GM18870 (cell line): ENCODE data around the gene ACTL8.

Experiments used
- ATAC-seq: cut with Tn5 transposase; IDR thresholded peaks from one replicate; pipeline ENCODE4 v1.9.1; 2021; ENCODE audit warnings: moderate library complexity; ENCODE audit not compliant: unreplicated experiment

The ACTL8 gene

DNA sequence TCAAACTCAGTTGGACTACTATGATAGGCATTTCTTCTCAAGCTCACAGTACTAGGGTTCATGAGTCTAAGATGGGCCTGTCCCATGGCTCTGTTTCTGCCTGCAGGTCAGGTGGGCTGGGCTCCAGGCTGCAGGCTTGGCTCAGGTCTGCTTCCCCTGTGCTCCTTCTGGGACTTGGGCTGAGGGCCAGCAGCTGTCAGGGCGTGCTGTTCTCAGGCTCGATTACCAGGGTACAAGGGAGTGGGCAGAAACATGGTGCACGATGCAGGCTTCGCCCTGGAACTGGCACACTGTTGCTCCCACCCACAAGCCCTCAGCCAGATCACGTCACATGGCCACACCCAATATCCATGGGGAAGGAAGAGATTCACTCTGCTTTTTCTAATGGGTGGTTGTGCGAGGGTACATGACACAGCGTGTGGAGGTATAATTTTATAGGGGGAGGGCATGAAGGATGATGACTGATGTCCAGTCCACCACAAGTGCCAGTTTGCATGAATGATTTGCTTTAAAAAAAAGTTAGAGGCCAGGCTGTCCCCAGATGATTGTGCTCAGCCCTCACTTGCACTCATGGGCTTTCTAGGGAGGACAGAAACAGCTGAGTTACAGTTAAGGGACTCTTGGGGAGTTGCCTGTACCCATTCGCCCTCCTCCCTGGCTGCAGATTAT lies 118.0 kb downstream of the ACTL8 start:
- no peak for ATAC-seq

DNA sequence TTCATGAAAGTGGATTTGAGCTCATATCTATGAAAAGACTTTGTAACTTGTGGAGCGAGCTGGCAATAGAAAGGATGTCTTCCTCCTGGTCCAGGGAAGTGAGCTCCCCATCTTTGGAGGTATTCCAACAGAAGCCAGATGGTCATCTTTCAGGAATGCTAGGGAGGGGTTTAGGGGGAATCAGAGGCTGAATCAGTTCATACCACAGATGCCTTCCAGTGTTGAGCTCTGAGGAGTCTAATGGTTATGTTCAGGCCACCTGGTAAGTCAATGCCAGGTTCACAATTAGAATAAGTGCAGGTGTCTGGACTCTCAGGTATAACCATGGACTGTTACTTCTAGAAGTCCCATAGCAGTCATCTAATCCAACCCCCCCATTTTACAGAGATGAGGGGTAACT lies 119.1 kb downstream of the ACTL8 start:
- ATAC-seq, result no peak

DNA sequence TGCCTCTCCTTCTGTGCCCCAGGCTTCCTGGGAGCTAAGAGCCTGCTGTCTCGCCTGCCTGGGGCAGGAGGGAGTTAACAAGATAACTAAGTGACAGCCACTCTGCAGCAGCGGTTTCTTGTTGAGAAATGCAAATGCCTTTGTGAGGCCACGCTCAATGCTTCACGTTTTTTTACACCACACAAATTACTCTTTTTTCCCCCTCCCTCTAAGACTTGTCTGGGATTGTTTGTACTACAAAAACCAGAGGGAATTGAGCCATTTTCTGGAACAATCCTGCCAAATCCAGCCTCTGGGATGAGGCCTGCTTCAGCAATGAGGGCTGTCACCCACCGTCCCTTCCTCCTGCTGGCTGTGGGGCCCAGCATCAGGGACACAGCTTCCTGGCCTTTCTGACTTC lies 119.6 kb downstream of the ACTL8 start:
- no peak for ATAC-seq

DNA sequence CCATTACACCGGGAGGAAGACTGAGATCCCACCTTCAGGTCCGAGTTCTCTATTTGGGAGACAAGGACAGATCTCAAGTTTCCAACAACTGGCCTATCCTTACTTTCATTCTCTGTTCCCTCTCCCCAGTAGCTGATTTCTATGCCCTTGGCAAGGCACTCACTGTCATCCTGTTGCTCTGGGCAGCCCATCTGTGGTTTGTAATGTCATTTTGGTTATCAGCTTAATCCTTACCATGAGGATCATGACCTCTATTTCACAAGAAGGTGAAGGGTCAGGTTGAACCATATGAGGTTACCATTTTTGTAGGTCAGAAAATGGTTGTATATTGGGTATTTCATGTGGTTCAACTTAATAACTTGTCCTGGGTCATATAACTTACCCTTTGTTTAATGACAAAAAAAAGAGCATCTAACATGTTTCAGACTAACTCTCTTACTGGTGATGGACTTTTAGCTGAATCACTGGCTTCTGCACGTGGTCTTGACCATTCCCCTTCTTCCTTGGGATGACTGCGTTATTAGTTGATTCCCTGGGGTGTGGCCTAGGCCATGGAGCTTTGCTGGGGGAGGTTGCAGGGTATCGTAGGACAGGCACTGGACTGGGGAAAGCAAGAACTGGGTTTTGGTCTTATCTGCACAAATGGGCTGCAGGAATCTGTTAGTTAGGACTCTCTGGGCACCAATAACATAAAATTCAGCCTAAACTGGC lies 120.2 kb downstream of the ACTL8 start:
- no peak for ATAC-seq

DNA sequence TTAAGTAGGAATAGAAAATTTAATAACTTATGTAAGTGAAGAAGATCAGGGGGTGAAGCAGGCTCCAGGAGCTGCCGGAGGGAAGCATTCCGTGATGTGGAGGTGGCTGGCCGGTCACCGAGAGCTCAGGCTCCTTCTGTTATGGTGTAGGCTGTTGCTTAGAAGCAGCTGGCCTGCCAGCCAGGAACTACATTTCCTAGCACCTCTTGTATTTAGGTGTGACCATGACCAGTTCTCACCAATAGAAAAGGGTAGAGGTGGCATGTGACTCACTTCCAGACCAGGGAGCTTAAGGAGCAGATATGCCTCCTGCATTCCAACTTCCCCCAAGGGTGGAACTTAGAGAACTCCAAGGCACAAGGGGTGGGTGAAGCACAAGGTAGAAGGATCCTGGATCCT lies 120.7 kb downstream of the ACTL8 start:
- ATAC-seq, result no peak
